Heart right ventricle (tissue), 16 donors: ENCODE data around the gene CKAP2. TPM values are rescaled to one million over a fixed set of nuclear protein-coding genes. Genes with fewer than 3 reads are reported as not detected.
A peak's percentile ranks its signal among the peaks of the same experiment; 100 is the strongest.

ENCODE experiments used
- ATAC-seq, 8 donors: fragments of 200-7000 bp; cut with Tn5 transposase; one replicate each; pipeline ENCODE4 v1.9.1; 2020; ENCODE audit warnings: mild to moderate bottlenecking in 8 of 8, moderate library complexity in 8 of 8, moderate number of reproducible peaks in 1 of 8
- DNase-seq, 2 donors: peaks; one replicate each; pipeline ENCODE4 v3.0.0-alpha.2; 2020
- H3K27ac ChIP-seq, 10 donors: fragments of 200-600 bp; sonication (generic) in 2 of 10; one replicate each; pipeline versions ENCODE4 v1.5.0 to v1.8.0; 2020 to 2022; ENCODE audit warnings: mild to moderate bottlenecking in 3 of 10
- H3K27me3 ChIP-seq, 7 donors: fragments of 200-600 bp; one replicate each; pipeline ENCODE4 v1.8.0; 2021 to 2022; ENCODE audit warnings: mild to moderate bottlenecking in 2 of 7
- H3K36me3 ChIP-seq, 9 donors: fragments of 200-600 bp; sonication (generic) in 1 of 9; one replicate each; pipeline versions ENCODE4 v1.5.0 to v1.8.0; 2020 to 2022; ENCODE audit warnings: mild to moderate bottlenecking in 2 of 9
- H3K4me1 ChIP-seq, 9 donors: fragments of 200-600 bp; sonication (generic) in 1 of 9; one replicate each; pipeline versions ENCODE4 v1.5.0 to v1.8.0; 2020 to 2022; ENCODE audit warnings: mild to moderate bottlenecking in 4 of 9
- H3K4me3 ChIP-seq, 10 donors: fragments of 200-600 bp; sonication (generic) in 2 of 10; one replicate each; pipeline versions ENCODE4 v1.5.0 to v1.8.0; 2020 to 2022; ENCODE audit warnings: mild to moderate bottlenecking in 7 of 10, moderate library complexity in 2 of 10
- H3K9me3 ChIP-seq, 11 donors: fragments of 200-600 bp in 10 of 11; sonication (generic) in 2 of 11; one replicate each; pipeline versions ENCODE4 v1.5.0 to v1.8.0; 2013 to 2022; ENCODE audit warnings: mild to moderate bottlenecking in 2 of 11, control low read depth in 1 of 11, moderate library complexity in 1 of 11
- CTCF ChIP-seq, 9 donors: fragments of 200-600 bp; sonication (generic) in 2 of 9; IDR thresholded peaks; one replicate each; pipeline versions ENCODE4 v1.5.0 to v1.8.0; 2021 to 2022; ENCODE audit warnings: antibody characterized with exemption in 9 of 9, mild to moderate bottlenecking in 5 of 9, moderate library complexity in 1 of 9
- WGBS, 2 donors: extraction: QIAGEN DNeasy Blood & Tissue Kit; methylation state at CpG; one replicate each; pipeline ENCODE4 v1.1.7; 2013; ENCODE audit warnings: inconsistent platforms in 1 of 2; 5-methylcytosine and 5-hydroxymethylcytosine counted together
- intact Hi-C, 10 donors: fragments of 100-400 bp; cut with DNase I; formaldehyde crosslinking; loops; one replicate each; pipeline versions ENCODE4 v1.11.1 to v1.14.2; 2022
- polyA plus RNA-seq, 2 donors: library from polyadenylated mRNA; stranded (reverse); fragments of 200-250 nt; gene quantifications; one replicate each; pipeline ENCODE4 v1.2.3, GENCODE V29; 2013
- total RNA-seq, 10 donors: library from RNA; stranded (reverse); fragmentation: NEBNext Ultra II Directional in 3 of 10; extraction: Animal tissue kit (Norgen Biotek cat#: 25700) in 3 of 10; gene quantifications; one replicate each; pipeline versions ENCODE4 v1.2.1 to v1.2.4, GENCODE V29; 2021 to 2023
- donor health status: Arrhythmogenic right ventricular cardiomyopathy.
- donor health status: ischemic (EF 13 %, LVEDD 7.1; RV severe dilation, severe dysfunction).
- donor health status: healthy with polysubstance abuse.
- donor health status: DM: no; HTN: yes; CAD: no.
- donor health status: DM: no; HTN: no; CAD: no.
- donor health status: ischemic (EF 25% LVEDD 6.9; RV normal size, moderate dysfunction).
- donor health status: ischemic (EF 25% LVEDD 5.7; RV mildly dilated, moderate dysfunction).
- donor health status: healthy.
- donor health status: DM: yes; HTN: yes; CAD: no.
- donor health status: Ischemic cardiomyopathy.
- donor health status: ischemic (EF 35%, LVEDD 5.7; RV mildly dilated, moderate dysfunction).
- donor health status: nonischemic (EF 11% LVEDD 7.7; RV severe dilation, severe dysfunction).
- donor health status: DM: yes; HTN: yes; CAD: no.
- donor health status: PGD.
- donor health status: ischemic (EF 29% LVEDD 5.4; RV normal size, mild dysfunction).
- donor health status: nonischemic (EF 23%, LVEDD 6.1; RV moderate dilation, normal function).

The CKAP2 gene
- total and polyA plus RNA-seq, 12 donors: 1.4 to 15.7 (median 8.1) TPM

- DNase-seq: no peak
- WGBS, 2 donors: 79 to 96% methylated on average over 1 of the region's 1 CpG
- TF ChIP-seq CTCF (IDR thresholded peaks at IDR 0.05): no peak
- peaks cover 0 to 59% (median 15%) of the 10 kb centered on the region in 9 donors for H3K36me3 ChIP-seq
- H3K4me3 ChIP-seq: no peak overlapping the region
- intact Hi-C loops: loop anchor here in 1 of 10 donors (5.0 kb wide), 2 partner anchors 39 to 99 kb away; partner anchors contain the start of gene THSD1
- no peaks in the 10 kb centered on the region for H3K27me3 ChIP-seq
- H3K4me1 ChIP-seq: peaks cover 0 to 44% (median 25%) of the 10 kb centered on the region in 9 donors
- no peak overlapping the region for H3K27ac ChIP-seq
- no peaks in the 10 kb centered on the region for H3K9me3 ChIP-seq
- ATAC-seq: no peak
Measured at GRCh38 chr13:52446265-52446664, 9.0 kb upstream of the CKAP2 start.

- H3K9me3 ChIP-seq: no peaks in the 10 kb centered on the region
- no peak overlapping the region for H3K4me3 ChIP-seq
- peaks cover 0 to 44% (median 25%) of the 10 kb centered on the region in 9 donors for H3K4me1 ChIP-seq
- H3K27ac ChIP-seq: peak overlapping the region in 1 of 10 donors; percentile 27
- DNase-seq (no peak), ATAC-seq (no peak)
- H3K36me3 ChIP-seq: peaks cover 0 to 48% (median 7%) of the 10 kb centered on the region in 9 donors
- 81 to 86% methylated on average over 2 of the region's 2 CpGs for WGBS, 2 donors
- TF ChIP-seq CTCF (IDR thresholded peaks at IDR 0.05): no peak
- no peaks in the 10 kb centered on the region for H3K27me3 ChIP-seq
- intact Hi-C loops: loop anchor here in 1 of 10 donors (5.0 kb wide), 2 partner anchors 40 to 100 kb away; partner anchors contain the start of gene THSD1
Measured at GRCh38 chr13:52447354-52447753, 7.9 kb upstream of the CKAP2 start.

- 67 to 76% methylated on average over 5 of the region's 5 CpGs for WGBS, 2 donors
- no peak for ATAC-seq
- H3K4me3 ChIP-seq: peak overlapping the region in 4 of 10 donors; percentile 12 to 82 (median 80)
- DNase-seq: no peak
- no peak for TF ChIP-seq CTCF (IDR thresholded peaks at IDR 0.05)
- no peaks in the 10 kb centered on the region for H3K9me3 ChIP-seq
- H3K4me1 ChIP-seq: peaks cover 0 to 44% (median 25%) of the 10 kb centered on the region in 9 donors
- H3K27ac ChIP-seq: peak overlapping the region in 5 of 10 donors; percentile 96 to 99 (median 99)
- intact Hi-C loops: loop anchor here in 1 of 10 donors (5.0 kb wide), 2 partner anchors 41 to 101 kb away; partner anchors contain the start of gene THSD1
- H3K36me3 ChIP-seq: peaks cover 0 to 42% (median 7%) of the 10 kb centered on the region in 9 donors
- no peaks in the 10 kb centered on the region for H3K27me3 ChIP-seq
Measured at GRCh38 chr13:52447815-52448552, 7.3 kb upstream of the CKAP2 start.

GRCh38 chr13:52449331-52450011, 5.8 kb upstream of the CKAP2 start:
- WGBS, 2 donors: 1 to 4% methylated on average over 10 of the region's 10 CpGs
- DNase-seq: no peak
- Histone ChIP-seq H3K4me1 (peaks cover 0 to 41% (median 25%) of the 10 kb centered on the region in 9 donors), H3K36me3 (peaks cover 0 to 27% (median 7%) of the 10 kb centered on the region in 9 donors), H3K27me3 (no peaks in the 10 kb centered on the region), H3K9me3 (no peaks in the 10 kb centered on the region), H3K27ac (peak overlapping the region; percentile 89 to 99 (median 97)), H3K4me3 (peak overlapping the region; percentile 62 to 88 (median 80))
- intact Hi-C loops: loop anchor here in 8 of 10 donors (1.0 to 10.0 kb wide), 14 partner anchors 42 to 445 kb away; partner anchors contain the start of genes NEK3 (in 1 of the 8), SUGT1 (in 1 of the 8) and THSD1 (in 1 of the 8)
- peak in 1 of 8 donors; percentile 1 for ATAC-seq
- no peak for TF ChIP-seq CTCF (IDR thresholded peaks at IDR 0.05)
